Mesothelial cell of epicardium (in vitro differentiated cells): ENCODE data around the gene WFDC12. TPM values are rescaled to one million over a fixed set of nuclear protein-coding genes. Genes with fewer than 3 reads are reported as not detected.

Experiments used
- DNase-seq, 2 experiments: peaks; one replicate each; pipeline ENCODE4 v3.0.0; 2021; ENCODE audit warnings: low spot score in 2 of 2; ENCODE audit not compliant: unreplicated experiment in 2 of 2
- H3K27ac Mint-ChIP-seq: 2 replicates; pipeline ENCODE4 v1.8.0; 2021; ENCODE audit warnings: mixed read lengths
- H3K27me3 Mint-ChIP-seq: 2 replicates; pipeline ENCODE4 v1.8.0; 2021; ENCODE audit warnings: low read depth, mixed read lengths
- H3K36me3 Mint-ChIP-seq: 2 replicates; pipeline ENCODE4 v1.8.0; 2021; ENCODE audit warnings: mixed read lengths
- H3K4me1 Mint-ChIP-seq: 2 replicates; pipeline ENCODE4 v1.8.0; 2021; ENCODE audit warnings: mixed read lengths
- H3K4me3 Mint-ChIP-seq: 2 replicates; pipeline ENCODE4 v1.8.0; 2021; ENCODE audit warnings: mild to moderate bottlenecking, moderate library complexity, mixed read lengths
- H3K9me3 Mint-ChIP-seq: 2 replicates; pipeline ENCODE4 v1.8.0; 2021; ENCODE audit warnings: mixed read lengths
- total RNA-seq: library from RNA; stranded (reverse); gene quantifications from 3 replicates; pipeline ENCODE4 v1.2.1, GENCODE V29; 2021
- TF ChIP-seq, protein P1 (sequence below): fragments of 200-600 bp; sonication (generic); IDR thresholded peaks from one replicate; pipeline ENCODE4 v1.5.0; 2021; ENCODE audit warnings: antibody characterized with exemption; ENCODE audit not compliant: unreplicated experiment

WFDC12 gene
- total RNA-seq, 1 donor from 2014 or later: not detected

DNA sequence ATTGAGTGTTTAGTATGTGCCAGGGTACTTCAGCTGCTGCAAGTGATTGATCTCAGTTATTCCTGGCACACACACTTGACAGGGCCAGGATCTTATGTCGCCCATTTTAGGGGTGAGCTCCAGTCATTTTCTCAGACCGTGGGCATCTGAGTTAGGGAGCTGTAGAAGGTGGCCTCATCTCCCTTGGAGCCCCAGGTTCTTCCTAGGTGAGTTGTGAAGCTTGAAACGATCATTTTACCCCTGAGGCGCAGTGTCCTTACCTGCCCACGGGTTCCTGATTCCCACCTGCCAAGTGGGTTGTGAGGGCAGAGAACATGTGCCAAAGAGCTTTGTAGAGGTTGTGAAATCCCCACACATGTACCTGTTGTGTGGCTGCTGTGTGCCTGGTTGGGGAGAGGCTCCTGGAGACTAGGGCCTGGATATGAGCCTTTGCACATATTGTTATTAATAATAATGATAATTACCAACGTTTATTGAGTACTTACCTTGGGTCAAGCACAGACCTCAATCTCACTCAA lies 22.9 kb downstream of the WFDC12 start:
- no peaks in the 10 kb centered on the region for H3K36me3 Mint-ChIP-seq
- H3K27me3 Mint-ChIP-seq: peaks cover 48% of the 10 kb centered on the region
- H3K4me1 Mint-ChIP-seq: peaks cover 2% of the 10 kb centered on the region
- H3K27ac Mint-ChIP-seq: no peak overlapping the region
- TF ChIP-seq, protein P1, sequence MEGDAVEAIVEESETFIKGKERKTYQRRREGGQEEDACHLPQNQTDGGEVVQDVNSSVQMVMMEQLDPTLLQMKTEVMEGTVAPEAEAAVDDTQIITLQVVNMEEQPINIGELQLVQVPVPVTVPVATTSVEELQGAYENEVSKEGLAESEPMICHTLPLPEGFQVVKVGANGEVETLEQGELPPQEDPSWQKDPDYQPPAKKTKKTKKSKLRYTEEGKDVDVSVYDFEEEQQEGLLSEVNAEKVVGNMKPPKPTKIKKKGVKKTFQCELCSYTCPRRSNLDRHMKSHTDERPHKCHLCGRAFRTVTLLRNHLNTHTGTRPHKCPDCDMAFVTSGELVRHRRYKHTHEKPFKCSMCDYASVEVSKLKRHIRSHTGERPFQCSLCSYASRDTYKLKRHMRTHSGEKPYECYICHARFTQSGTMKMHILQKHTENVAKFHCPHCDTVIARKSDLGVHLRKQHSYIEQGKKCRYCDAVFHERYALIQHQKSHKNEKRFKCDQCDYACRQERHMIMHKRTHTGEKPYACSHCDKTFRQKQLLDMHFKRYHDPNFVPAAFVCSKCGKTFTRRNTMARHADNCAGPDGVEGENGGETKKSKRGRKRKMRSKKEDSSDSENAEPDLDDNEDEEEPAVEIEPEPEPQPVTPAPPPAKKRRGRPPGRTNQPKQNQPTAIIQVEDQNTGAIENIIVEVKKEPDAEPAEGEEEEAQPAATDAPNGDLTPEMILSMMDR: no peak
- no peak overlapping the region for H3K4me3 Mint-ChIP-seq
- no peaks in the 10 kb centered on the region for H3K9me3 Mint-ChIP-seq
- DNase-seq: no peak

DNA sequence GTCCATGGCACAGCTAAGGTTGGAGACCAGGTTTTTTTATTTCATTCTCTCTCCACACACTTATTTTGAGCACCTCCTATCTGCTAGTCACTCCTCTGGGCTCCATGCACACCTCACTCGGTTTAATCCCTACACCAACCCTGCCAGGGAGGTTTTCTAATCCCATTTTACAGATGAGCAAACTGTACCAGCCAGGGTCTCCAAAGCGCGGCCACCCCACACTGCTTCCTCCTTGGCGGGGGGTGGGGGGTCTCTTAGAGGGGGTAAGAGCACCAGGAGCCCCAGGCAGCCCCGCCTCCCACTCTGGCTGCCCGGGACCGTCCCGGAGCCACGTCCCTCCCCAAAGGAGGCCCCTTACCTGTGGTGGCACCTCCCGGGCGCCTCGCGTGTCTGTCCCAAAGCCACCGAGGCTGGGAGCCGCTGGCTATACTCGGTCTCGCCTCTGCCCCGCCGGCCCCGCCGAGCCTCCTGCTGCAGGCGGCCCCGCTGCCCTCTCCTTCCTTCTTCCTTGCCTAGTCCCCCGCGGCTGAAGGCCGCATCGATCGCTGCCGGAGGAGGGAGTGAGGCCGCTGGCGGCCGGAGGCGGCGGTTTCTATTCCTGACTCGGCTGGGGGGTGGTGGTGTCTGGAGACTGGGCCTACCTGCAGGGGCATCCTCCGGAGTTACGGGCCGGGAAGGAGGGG lies 23.6 kb downstream of the WFDC12 start, which contains the start of gene KCNS1:
Gene KCNS1, minus strand, starts transcription at position 565 of the 683 bp plus-strand sequence. CDS start 1,891 bp downstream, outside the sequence.
- Mint-ChIP-seq H3K4me1 (peaks cover 2% of the 10 kb centered on the region), H3K27ac (no peak within 1 kb of the TSS), H3K4me3 (peak within 1 kb of the TSS; percentile 53), H3K36me3 (no peaks in the 10 kb centered on the region), H3K27me3 (peaks cover 52% of the 10 kb centered on the region), H3K9me3 (no peaks in the 10 kb centered on the region)
- no peak for DNase-seq
- TF ChIP-seq, protein P1: no peak

DNA sequence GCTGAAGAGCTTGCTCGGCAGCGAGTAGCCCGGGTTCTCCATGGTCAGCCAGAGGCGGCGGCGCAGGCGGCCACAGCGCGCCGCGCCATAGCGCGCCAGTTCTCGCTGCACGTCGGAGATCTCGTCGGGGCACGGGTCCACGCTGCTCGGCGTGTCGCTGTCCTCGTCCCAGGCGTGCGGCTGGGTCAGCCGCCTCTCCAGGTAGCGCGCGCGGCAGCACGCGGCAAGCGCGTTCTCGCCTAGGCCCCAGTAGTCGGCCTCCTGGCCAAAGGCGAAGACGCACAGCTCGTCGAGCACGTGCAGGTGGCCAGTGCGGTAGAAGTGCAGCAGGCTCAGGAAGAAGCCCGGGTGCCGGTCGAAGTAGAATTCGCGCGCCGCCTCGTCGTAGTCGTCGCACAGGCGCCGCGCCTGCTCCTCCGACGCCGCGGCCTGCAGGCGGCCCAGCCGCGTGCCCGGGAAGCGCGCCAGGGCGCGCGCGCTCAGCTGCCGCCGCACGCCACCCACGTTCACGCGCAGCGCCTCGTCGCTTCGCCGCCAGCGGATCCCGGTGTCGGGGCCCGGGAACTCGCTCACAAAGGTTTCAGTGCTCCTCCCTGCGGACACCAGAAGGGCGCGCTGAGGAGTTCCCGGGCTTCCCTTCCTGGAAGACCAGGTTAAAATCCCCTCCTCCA lies 26.0 kb downstream of the WFDC12 start:
- TF ChIP-seq, protein P1: no peak
- H3K4me1 Mint-ChIP-seq: peaks cover 2% of the 10 kb centered on the region
- no peak overlapping the region for H3K27ac Mint-ChIP-seq
- DNase-seq: no peak
- H3K4me3 Mint-ChIP-seq: peak overlapping the region; percentile 10
- H3K36me3 Mint-ChIP-seq: no peaks in the 10 kb centered on the region
- peaks cover 52% of the 10 kb centered on the region for H3K27me3 Mint-ChIP-seq
- H3K9me3 Mint-ChIP-seq: no peaks in the 10 kb centered on the region

DNA sequence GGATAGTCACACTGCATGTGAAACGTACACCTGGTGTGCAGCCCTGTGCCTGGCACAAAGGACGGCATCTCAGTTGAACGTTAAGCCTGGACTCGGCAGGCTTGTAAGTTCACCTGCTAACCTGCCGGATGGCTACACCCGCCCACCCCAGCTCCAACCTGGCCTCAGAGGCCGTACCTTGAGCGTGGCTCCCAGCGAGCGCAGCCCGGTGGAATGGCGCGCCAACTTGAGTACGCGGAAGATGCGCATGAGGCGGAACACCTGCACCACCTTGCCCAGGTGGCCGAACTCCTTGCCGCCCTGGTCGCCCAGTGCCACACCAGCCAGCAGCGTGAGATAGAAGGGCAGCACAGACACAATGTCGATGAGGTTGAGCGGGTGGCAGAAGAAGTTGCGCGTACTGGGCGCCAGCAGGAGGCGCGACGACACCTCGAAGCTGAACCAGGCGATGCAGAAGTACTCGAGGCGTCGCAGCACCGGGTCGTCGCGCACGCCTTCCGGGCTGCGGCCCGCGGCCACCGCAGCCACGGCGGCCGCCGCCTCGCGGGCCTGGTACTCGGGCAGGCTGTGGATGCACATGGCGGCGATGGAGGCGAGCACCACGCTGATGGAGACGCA lies 26.7 kb downstream of the WFDC12 start:
- H3K9me3 Mint-ChIP-seq: no peaks in the 10 kb centered on the region
- H3K27ac Mint-ChIP-seq: no peak overlapping the region
- no peaks in the 10 kb centered on the region for H3K36me3 Mint-ChIP-seq
- TF ChIP-seq, protein P1: no peak
- no peak for DNase-seq
- H3K4me3 Mint-ChIP-seq: no peak overlapping the region
- peaks cover 52% of the 10 kb centered on the region for H3K27me3 Mint-ChIP-seq
- peaks cover 2% of the 10 kb centered on the region for H3K4me1 Mint-ChIP-seq

DNA sequence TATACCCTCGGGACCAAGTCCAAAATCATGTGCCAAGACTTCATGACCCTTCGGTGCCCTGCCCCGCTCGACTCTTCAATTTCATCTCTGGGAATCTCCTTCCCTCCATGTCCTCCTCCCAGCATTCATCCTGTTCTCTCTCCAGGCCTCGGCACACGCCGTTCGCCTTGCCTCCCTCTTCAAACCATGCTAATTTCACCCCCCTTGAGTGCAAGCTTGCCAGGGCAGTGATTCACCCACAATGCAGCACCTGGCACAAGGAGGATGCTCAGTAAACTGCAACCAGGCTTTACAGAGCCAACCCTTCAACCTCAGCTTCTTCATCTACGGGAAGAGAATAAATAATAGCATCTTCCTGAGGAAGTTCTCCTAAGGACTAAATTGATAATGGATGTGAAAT lies 27.5 kb downstream of the WFDC12 start:
- H3K4me3 Mint-ChIP-seq: no peak overlapping the region
- no peaks in the 10 kb centered on the region for H3K36me3 Mint-ChIP-seq
- no peak for DNase-seq
- TF ChIP-seq, protein P1: no peak
- H3K4me1 Mint-ChIP-seq: peaks cover 2% of the 10 kb centered on the region
- H3K27me3 Mint-ChIP-seq: peaks cover 49% of the 10 kb centered on the region
- no peaks in the 10 kb centered on the region for H3K9me3 Mint-ChIP-seq
- H3K27ac Mint-ChIP-seq: no peak overlapping the region
